Neuron (in vitro differentiated cells): ENCODE measurements around the gene RPN2.

Experiments used
- H2AFZ ChIP-seq: one replicate; pipeline ENCODE4 v1.6.1; 2013; ENCODE audit warnings: low read depth, mild to moderate bottlenecking, inconsistent platforms, low read length, moderate library complexity
- H3K27me3 ChIP-seq: one replicate; pipeline ENCODE4 v1.6.1; 2013; ENCODE audit warnings: low read length; ENCODE audit not compliant: insufficient read depth
- H3K36me3 ChIP-seq: one replicate; pipeline ENCODE4 v1.6.1; 2013; ENCODE audit warnings: low read length; ENCODE audit not compliant: insufficient read depth
- H3K4me1 ChIP-seq: one replicate; pipeline ENCODE4 v1.6.1; 2013; ENCODE audit warnings: low read length; ENCODE audit not compliant: insufficient read depth
- H3K4me3 ChIP-seq: 2 replicates; pipeline ENCODE4 v1.5.1; 2013; ENCODE audit warnings: mild to moderate bottlenecking, low read length, moderate library complexity
- H3K9me3 ChIP-seq: one replicate; pipeline ENCODE4 v1.6.1; 2013; ENCODE audit warnings: low read length

Gene RPN2

GRCh38 chr20:37274851-37275524 lies 95.9 kb downstream of the RPN2 start:
- Histone ChIP-seq H3K4me1 (peaks cover 13% of the 10 kb centered on the region), H3K4me3 (no peak overlapping the region), H3K27me3 (no peaks in the 10 kb centered on the region), H2AFZ (peak overlapping the region; percentile 42), H3K9me3 (no peaks in the 10 kb centered on the region), H3K36me3 (no peaks in the 10 kb centered on the region)

- Histone ChIP-seq H3K9me3 (no peaks in the 10 kb centered on the region), H3K36me3 (no peaks in the 10 kb centered on the region), H3K27me3 (no peaks in the 10 kb centered on the region), H3K4me3 (no peak overlapping the region), H2AFZ (peak overlapping the region; percentile 60), H3K4me1 (peaks cover 17% of the 10 kb centered on the region)
These were observed 97.5 kb downstream of the RPN2 start for GRCh38 chr20:37276494-37277252.

DNA sequence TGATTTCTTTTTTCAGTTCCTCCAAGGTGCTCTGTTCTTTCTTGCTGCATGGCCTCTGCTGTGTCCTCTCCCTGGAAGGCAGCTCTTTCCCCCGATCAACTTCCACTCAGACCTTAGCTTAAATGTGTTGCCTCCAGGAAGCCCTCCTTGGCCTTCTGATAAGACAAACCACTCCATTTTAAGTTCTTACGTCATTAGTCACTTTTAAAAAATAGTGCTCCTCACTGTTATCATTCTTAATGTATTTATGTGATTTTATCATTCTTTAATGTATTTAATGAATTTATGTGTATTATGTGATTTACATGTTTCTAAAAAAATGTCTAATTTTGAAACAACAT lies 98.1 kb downstream of the RPN2 start:
- Histone ChIP-seq H3K36me3 (no peaks in the 10 kb centered on the region), H3K27me3 (no peaks in the 10 kb centered on the region), H3K4me3 (no peak overlapping the region), H3K4me1 (peaks cover 17% of the 10 kb centered on the region), H2AFZ (no peak overlapping the region), H3K9me3 (no peaks in the 10 kb centered on the region)

DNA sequence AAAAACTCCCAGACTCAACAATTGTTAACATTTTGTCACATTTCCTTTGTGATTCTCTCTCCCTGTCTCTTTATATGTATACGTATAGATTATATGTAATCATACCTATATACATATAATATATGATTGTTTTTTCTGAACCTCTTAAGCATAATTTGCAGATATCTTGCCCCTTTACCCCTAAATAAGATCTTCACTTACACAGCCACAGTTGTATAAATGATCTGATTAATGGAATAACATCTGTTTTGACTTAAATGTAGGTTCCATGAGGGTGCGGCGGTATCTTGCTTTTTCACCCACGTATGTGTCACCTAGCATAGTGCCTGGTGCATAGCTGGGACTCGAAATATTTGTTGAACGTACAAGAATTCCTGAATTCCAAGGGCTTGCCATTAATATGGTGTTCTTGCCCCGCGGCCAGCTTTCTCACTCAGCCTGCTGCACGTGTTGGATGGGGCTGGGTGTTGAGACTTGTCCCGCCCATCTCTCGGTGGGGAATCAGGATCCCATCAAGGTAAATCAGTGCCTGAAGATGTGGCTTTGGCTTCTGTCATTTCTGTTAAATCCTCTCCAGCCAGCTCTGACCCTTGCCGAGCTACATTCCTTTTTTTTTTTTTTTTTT lies 99.9 kb downstream of the RPN2 start:
- Histone ChIP-seq H3K4me3 (no peak overlapping the region), H3K36me3 (no peaks in the 10 kb centered on the region), H3K4me1 (peaks cover 17% of the 10 kb centered on the region), H2AFZ (no peak overlapping the region), H3K9me3 (no peaks in the 10 kb centered on the region), H3K27me3 (no peaks in the 10 kb centered on the region)

DNA sequence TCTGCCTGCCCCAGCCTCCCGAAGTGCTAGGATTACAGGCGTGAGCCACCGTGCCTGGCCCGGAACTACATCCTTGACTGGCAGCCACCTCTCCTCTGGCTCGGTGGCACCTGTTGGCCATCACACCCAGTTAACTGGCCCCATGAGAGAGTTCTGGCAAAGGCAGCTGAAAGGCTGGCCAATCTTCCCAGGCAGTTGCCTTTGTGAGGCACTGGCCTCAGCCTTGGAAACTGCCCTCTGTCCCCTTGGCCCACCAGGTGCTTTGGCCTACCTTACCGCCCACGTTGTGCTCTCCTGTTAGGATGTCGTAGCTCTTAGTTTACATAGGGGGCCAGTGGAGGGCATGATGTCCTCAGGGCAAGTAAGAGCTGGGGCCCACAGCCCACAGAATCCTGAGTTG lies 100.7 kb downstream of the RPN2 start:
- no peak overlapping the region for H2AFZ ChIP-seq
- no peak overlapping the region for H3K4me3 ChIP-seq
- H3K9me3 ChIP-seq = no peaks in the 10 kb centered on the region
- no peaks in the 10 kb centered on the region for H3K36me3 ChIP-seq
- no peaks in the 10 kb centered on the region for H3K27me3 ChIP-seq
- peaks cover 17% of the 10 kb centered on the region for H3K4me1 ChIP-seq

DNA sequence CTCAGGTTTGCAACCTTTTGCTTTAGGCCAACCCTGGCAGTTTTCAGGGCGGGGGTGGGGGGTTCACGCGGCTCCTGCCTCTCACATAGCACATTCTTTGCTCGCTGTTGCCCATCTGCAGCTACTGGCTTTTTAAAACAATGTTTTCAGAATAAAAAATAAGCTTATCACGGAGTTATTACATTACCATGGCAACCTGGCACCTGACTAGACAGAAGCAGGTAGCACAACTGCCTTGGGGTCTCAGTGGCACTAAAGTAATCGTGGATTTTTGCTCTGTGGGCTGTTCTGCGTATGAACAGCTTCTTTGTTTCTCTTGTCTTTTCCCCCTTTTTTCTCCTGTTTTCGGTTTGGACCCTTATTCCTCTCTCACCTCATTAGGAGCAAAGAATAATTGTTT lies 101.3 kb downstream of the RPN2 start:
- Histone ChIP-seq H3K36me3 (no peaks in the 10 kb centered on the region), H2AFZ (no peak overlapping the region), H3K9me3 (no peaks in the 10 kb centered on the region), H3K27me3 (no peaks in the 10 kb centered on the region), H3K4me3 (no peak overlapping the region), H3K4me1 (peaks cover 11% of the 10 kb centered on the region)

- no peak overlapping the region for H2AFZ ChIP-seq
- no peaks in the 10 kb centered on the region for H3K36me3 ChIP-seq
- peaks cover 12% of the 10 kb centered on the region for H3K4me1 ChIP-seq
- H3K27me3 ChIP-seq = no peaks in the 10 kb centered on the region
- no peaks in the 10 kb centered on the region for H3K9me3 ChIP-seq
- H3K4me3 ChIP-seq = no peak overlapping the region
These were observed 103.4 kb downstream of the RPN2 start for GRCh38 chr20:37282556-37282955.

GRCh38 chr20:37283530-37284195 lies 104.5 kb downstream of the RPN2 start:
- no peak overlapping the region for H2AFZ ChIP-seq
- no peaks in the 10 kb centered on the region for H3K9me3 ChIP-seq
- no peaks in the 10 kb centered on the region for H3K36me3 ChIP-seq
- no peak overlapping the region for H3K4me3 ChIP-seq
- peaks cover 12% of the 10 kb centered on the region for H3K4me1 ChIP-seq
- H3K27me3 ChIP-seq = no peaks in the 10 kb centered on the region

DNA sequence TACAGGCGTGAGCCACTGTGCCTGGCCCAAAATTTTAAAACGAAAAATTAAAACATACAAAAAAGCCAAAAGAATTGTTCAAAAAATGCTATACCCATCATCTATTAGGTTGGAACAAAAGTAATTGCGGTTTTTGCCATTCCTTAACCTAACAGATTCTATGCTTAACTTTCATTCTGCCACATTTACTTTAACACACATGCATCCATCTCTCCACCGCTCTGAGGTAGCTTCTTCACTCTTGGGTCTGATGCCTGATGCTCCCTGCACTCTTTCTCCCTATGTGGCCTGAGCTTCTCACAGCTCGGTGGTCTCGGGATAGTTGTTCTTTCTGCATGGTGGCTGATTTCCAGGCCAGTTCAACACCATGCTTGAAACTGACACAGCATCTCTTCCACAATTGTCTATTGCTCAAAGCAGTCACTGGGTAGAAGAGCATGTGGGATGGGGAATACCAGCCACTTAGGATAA lies 105.6 kb downstream of the RPN2 start:
- Histone ChIP-seq H3K9me3 (no peaks in the 10 kb centered on the region), H3K4me1 (peaks cover 15% of the 10 kb centered on the region), H3K27me3 (no peaks in the 10 kb centered on the region), H3K4me3 (no peak overlapping the region), H2AFZ (no peak overlapping the region), H3K36me3 (no peaks in the 10 kb centered on the region)

GRCh38 chr20:37285664-37286374 lies 106.7 kb downstream of the RPN2 start:
- Histone ChIP-seq H3K4me3 (no peak overlapping the region), H3K9me3 (no peaks in the 10 kb centered on the region), H3K27me3 (no peaks in the 10 kb centered on the region)

DNA sequence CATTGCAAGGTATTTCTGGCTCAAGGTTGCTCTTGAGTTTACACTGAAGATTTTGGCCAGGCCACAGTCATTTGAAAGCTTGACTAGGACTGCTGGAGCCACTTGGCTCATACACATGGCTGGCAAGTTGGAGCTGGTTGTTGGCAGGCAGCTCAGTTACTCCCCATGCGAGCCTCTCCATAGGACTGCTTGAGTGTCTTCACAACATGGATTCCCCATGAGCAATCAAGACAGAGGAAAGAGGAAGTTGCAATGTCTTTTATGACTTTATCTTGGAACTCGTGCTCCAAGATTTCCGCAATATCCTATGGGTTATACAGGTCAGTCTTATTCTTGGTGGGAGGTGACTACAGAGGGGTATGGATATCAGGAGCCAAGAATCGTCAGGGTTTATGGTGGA lies 109.0 kb downstream of the RPN2 start:
- Histone ChIP-seq H3K9me3 (peaks cover 4% of the 10 kb centered on the region), H3K4me3 (no peak overlapping the region), H2AFZ (no peak overlapping the region), H3K4me1 (peaks cover 17% of the 10 kb centered on the region), H3K27me3 (no peaks in the 10 kb centered on the region), H3K36me3 (peaks cover 10% of the 10 kb centered on the region)

More at GRCh38 chr20:37285664-37286374, 106.7 kb downstream of the RPN2 start:
- Histone ChIP-seq H3K36me3 (no peaks in the 10 kb centered on the region), H3K4me1 (peaks cover 17% of the 10 kb centered on the region), H2AFZ (no peak overlapping the region)

DNA sequence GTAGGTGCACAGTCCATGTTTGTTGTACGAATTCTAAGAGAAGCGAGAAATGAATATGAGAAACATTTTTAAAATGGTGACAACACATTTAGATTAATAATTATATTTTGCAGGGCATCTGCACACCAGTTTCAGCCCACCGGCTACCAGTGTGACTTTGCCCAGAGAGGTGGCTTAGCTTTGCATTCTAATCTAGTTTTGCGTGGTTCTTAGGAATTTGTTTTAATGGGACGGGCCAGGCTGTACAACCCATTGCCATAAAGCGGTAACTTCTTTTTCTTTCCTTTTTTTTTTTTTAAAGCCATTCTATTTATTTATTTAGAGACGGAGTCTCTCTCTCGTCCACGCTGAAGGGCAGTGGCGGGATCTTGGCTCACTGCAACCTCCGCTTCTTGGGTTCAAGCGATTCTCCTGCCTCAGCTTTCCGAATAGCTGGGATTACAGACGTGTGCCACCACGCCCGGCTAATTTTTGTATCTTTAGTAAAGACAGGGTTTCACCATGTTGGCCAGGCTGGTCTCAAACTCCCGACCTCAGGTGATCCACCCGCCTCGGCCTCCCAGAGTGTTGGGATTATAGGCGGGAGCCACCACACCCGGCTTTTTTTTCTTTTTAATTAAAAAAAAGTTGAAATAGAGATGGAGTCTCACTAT lies 111.2 kb downstream of the RPN2 start:
- H3K4me1 ChIP-seq = peaks cover 17% of the 10 kb centered on the region
- H3K27me3 ChIP-seq = no peaks in the 10 kb centered on the region
- peak overlapping the region; percentile 62 for H2AFZ ChIP-seq
- H3K36me3 ChIP-seq = peaks cover 10% of the 10 kb centered on the region
- H3K9me3 ChIP-seq = peaks cover 4% of the 10 kb centered on the region
- H3K4me3 ChIP-seq = peak overlapping the region; percentile 87
